ENCODE data around the gene SOX6. TPM values are rescaled to one million over a fixed set of nuclear protein-coding genes. Genes with fewer than 3 reads are reported as not detected.

The SOX6 gene
- total RNA-seq, 1 experiment from 2014 or later: not detected

DNA sequence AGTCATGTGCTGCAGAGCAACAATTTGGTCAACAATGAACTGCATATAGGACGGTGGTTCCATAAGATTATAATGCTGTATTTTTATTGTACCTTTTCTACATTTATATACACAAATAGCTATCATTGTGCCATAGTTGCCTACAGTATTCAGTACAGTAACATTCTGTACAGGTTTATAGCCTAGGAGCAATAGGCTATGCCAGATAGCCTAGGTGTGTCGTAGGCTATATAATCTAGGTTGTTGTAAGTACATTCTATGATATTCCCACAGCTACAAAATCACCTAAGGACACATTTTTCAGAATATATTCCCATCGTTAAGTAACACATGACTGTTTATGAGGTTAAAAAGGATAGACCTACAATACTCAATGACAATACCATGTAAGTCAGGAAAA lies 423.9 kb downstream of the SOX6 start:
- no peak overlapping the region for H3K4ac ChIP-seq (ENCODE audit: low read depth, low read length)
- no peaks in the 10 kb centered on the region for H3K4me1 ChIP-seq (ENCODE audit: insufficient read depth, low read length)
- no peaks in the 10 kb centered on the region for H3K9me3 ChIP-seq (ENCODE audit: control insufficient read depth, low read depth, low read length)
- no peak overlapping the region for H4K91ac ChIP-seq (ENCODE audit: insufficient read length, low read depth, low read length)
- no peaks in the 10 kb centered on the region for H3K27me3 ChIP-seq (ENCODE audit: insufficient read depth, low read length)
- Mint-ChIP-seq H3K27me3 (ENCODE audit: low read depth) (peaks cover 20% of the 10 kb centered on the region), H3K4me1 (no peaks in the 10 kb centered on the region), H3K36me3 (ENCODE audit: insufficient read depth in 1 of 3, low read depth in 3 of 3) (no peaks in the 10 kb centered on the region; a peak in 1 of 7 replicates), H3K4me3 (no peak overlapping the region), H3K27ac (no peak overlapping the region), H3K9me3 (peaks cover 3 to 14% of the 10 kb centered on the region in 2 experiments; a peak in 4 of 5 replicates)
- no peak overlapping the region for H3K56ac ChIP-seq (ENCODE audit: insufficient read length, low read depth, low read length)
- no peak overlapping the region for H3K27ac ChIP-seq (ENCODE audit: insufficient read length, low read depth, low read length)
- TF ChIP-seq CTCF (conservative IDR thresholded peaks at IDR 0.05): no peak
- H3K4me2 ChIP-seq (ENCODE audit: insufficient read depth, insufficient read length, low read length): no peak overlapping the region
- H3K9ac ChIP-seq (ENCODE audit: extremely low read depth, insufficient read length, low read length): no peak overlapping the region
- no peak overlapping the region for H3T11ph ChIP-seq (ENCODE audit: low read length)
- no peak overlapping the region for H2BK120ac ChIP-seq (ENCODE audit: low read depth, low read length, poor library complexity, severe bottlenecking)
- no peak overlapping the region for H3K14ac ChIP-seq (ENCODE audit: insufficient read depth, low read length)
- no peaks in the 10 kb centered on the region for H4K20me1 ChIP-seq (ENCODE audit: control insufficient read depth, insufficient read depth, insufficient read length)
- H2BK5ac ChIP-seq (ENCODE audit: insufficient read length, low read length): no peak overlapping the region
- H3K23ac ChIP-seq (ENCODE audit: insufficient read length, low read depth, low read length): no peak overlapping the region
- H2AFZ ChIP-seq (ENCODE audit: low read length): no peak overlapping the region
- no peak overlapping the region for H4K5ac ChIP-seq (ENCODE audit: insufficient read length, low read depth, low read length)
- H3K18ac ChIP-seq (ENCODE audit: insufficient read length, low read depth, low read length): no peak overlapping the region
- no peak overlapping the region for H2BK12ac ChIP-seq (ENCODE audit: insufficient read length, low read depth, low read length)
- no peak overlapping the region for H2AK5ac ChIP-seq (ENCODE audit: insufficient read length, low read length)
- no peaks in the 10 kb centered on the region for H3K79me1 ChIP-seq (ENCODE audit: insufficient read depth, low read depth, low read length, poor library complexity, severe bottlenecking)
- H3K79me2 ChIP-seq (ENCODE audit: insufficient read depth, low read length): no peaks in the 10 kb centered on the region
- no peak overlapping the region for H2BK20ac ChIP-seq (ENCODE audit: low read depth, low read length, poor library complexity, severe bottlenecking)
- no CpG with 5 or more reads among the region's 3 CpGs for WGBS (ENCODE audit: extremely low coverage, insufficient read length, low lambda C conversion rate)
- no peak overlapping the region for H2BK15ac ChIP-seq (ENCODE audit: low read depth, low read length)
- no peaks in the 10 kb centered on the region for H3K23me2 ChIP-seq (ENCODE audit: insufficient read length, low read depth, low read length, poor library complexity, severe bottlenecking)
- no peak for DNase-seq
- H4K8ac ChIP-seq (replicated peaks; ENCODE audit: insufficient read length, low read depth, low read length): no peak overlapping the region
